SJSA1 (cell line): ENCODE results near the gene GLT8D1. TPM values are rescaled to one million over a fixed set of nuclear protein-coding genes. Genes with fewer than 3 reads are reported as not detected.

ENCODE experiments used
- DNase-seq, 2 experiments: peaks; one replicate each; pipeline ENCODE4 v3.0.0-alpha.2; 2015 to 2020; ENCODE audit warnings: low spot score in 2 of 2, low read depth in 1 of 2
- H3K27ac ChIP-seq: fragments of 250-450 bp; sonication (Bioruptor Pico); 2 replicates; pipeline ENCODE4 v1.5.1; 2020; ENCODE audit warnings: mild to moderate bottlenecking, moderate library complexity
- H3K27me3 ChIP-seq: fragments of 250-450 bp; sonication (Bioruptor Pico); replicated peaks from 2 replicates; pipeline ENCODE4 v1.5.1; 2020; ENCODE audit warnings: mild to moderate bottlenecking, moderate library complexity
- H3K36me3 ChIP-seq: fragments of 250-450 bp; sonication (Bioruptor Pico); 2 replicates; pipeline ENCODE4 v1.5.1; 2020; ENCODE audit warnings: mild to moderate bottlenecking
- H3K4me1 ChIP-seq: fragments of 250-450 bp; sonication (Bioruptor Pico); replicated peaks from 2 replicates; pipeline ENCODE4 v1.6.1; 2021; ENCODE audit warnings: mild to moderate bottlenecking
- H3K4me3 ChIP-seq: fragments of 250-450 bp; sonication (Bioruptor Pico); 2 replicates; pipeline ENCODE4 v1.5.1; 2020; ENCODE audit warnings: mild to moderate bottlenecking
- H3K9me3 ChIP-seq: fragments of 250-450 bp; sonication (Bioruptor Pico); replicated peaks from 2 replicates; pipeline ENCODE4 v1.5.1; 2020; ENCODE audit warnings: mild to moderate bottlenecking
- total RNA-seq: library from RNA; depleted of rRNA; stranded (reverse); fragments of >200 nt; shearing (Covaris generic); gene quantifications from 2 replicates; pipeline ENCODE4 v1.2.3, GENCODE V29; 2014

The GLT8D1 gene
- total RNA-seq, 1 experiment from 2014 or later, result 50.3 TPM

GRCh38 chr3:52723935-52724334 lies 18.3 kb upstream of the GLT8D1 start:
- no peaks in the 10 kb centered on the region for H3K9me3 ChIP-seq
- DNase-seq, result no peak
- H3K4me3 ChIP-seq, result no peak overlapping the region
- no peaks in the 10 kb centered on the region for H3K27me3 ChIP-seq
- H3K4me1 ChIP-seq, result no peaks in the 10 kb centered on the region
- H3K27ac ChIP-seq, result no peak overlapping the region
- H3K36me3 ChIP-seq, result peaks cover 2% of the 10 kb centered on the region

DNA sequence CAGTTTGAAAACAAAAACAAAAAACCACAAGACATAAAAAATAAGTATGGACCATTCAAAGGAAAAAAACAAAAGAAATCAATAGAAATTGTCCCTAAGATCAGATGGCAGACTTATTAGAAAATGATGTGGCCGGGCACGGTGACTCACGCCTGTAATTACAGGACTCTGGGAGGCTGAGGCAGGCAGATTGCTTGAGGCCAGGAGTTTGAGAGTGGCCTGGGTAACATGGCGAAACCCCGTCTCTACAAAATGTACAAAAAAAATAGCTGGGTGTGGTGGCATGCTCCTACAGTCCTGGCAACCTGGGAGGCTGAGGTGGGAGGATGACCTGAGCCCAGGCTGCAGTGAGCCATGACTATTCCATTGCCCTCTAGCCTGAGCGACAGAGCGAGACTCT lies 16.9 kb upstream of the GLT8D1 start:
- Histone ChIP-seq H3K36me3 (peaks cover 3% of the 10 kb centered on the region), H3K9me3 (no peaks in the 10 kb centered on the region), H3K4me3 (no peak overlapping the region), H3K4me1 (no peaks in the 10 kb centered on the region), H3K27ac (no peak overlapping the region), H3K27me3 (no peaks in the 10 kb centered on the region)
- DNase-seq, result no peak

DNA sequence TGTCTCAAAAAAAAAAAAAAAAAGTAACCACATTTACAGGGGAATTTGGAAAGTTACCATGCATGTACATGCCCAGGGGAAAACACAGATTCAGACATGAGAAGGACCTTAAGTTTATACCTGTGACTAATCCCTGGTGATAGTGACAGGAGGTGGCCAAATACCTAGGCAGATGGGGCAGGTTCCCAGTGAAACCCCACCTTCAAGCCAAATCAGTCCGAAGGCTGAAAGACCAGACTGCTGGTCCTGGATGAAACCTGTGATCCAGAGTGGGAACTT lies 16.1 kb upstream of the GLT8D1 start:
- H3K4me3 ChIP-seq, result no peak overlapping the region
- no peaks in the 10 kb centered on the region for H3K4me1 ChIP-seq
- no peaks in the 10 kb centered on the region for H3K27me3 ChIP-seq
- H3K27ac ChIP-seq, result no peak overlapping the region
- no peaks in the 10 kb centered on the region for H3K9me3 ChIP-seq
- DNase-seq, result no peak
- H3K36me3 ChIP-seq, result peaks cover 3% of the 10 kb centered on the region

DNA sequence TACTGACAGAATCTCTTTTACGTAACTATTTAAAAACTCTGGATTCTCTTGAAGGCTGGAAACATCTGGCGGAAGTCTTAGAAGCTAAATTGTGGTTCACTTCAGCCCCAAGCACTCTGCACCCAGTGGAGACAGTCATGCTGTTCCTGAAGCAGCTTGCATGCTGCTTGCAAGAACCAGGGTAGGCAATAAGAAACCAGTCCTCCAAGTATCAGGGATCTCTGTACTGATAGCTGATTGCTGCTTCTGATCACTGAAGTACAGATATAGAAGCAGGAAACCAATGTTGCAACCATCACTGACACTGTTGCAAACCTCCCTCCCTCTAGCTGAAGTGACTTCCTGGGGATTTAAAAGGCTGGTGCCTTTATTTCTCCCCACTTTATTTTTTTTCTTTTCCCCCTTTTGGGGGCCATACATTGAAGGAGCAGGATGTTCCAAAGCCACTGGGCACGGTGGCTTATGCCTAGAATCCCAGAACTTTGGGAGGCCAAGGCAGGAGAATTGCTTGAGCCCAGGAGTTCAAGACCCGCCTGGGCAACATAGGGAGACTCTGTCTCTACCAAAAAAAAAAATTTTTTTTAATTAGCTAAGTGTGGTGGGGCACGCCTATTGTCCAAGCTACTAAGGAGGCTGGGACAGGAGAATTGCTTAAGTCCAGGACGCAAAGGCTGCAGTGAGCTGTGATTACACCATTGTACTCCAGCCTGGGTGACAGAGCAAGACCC lies 15.6 kb upstream of the GLT8D1 start:
- Histone ChIP-seq H3K9me3 (no peaks in the 10 kb centered on the region), H3K27me3 (no peaks in the 10 kb centered on the region), H3K4me1 (no peaks in the 10 kb centered on the region), H3K27ac (no peak overlapping the region), H3K4me3 (no peak overlapping the region), H3K36me3 (peaks cover 3% of the 10 kb centered on the region)
- no peak for DNase-seq

GRCh38 chr3:52719618-52720017 lies 14.0 kb upstream of the GLT8D1 start:
- no peaks in the 10 kb centered on the region for H3K27me3 ChIP-seq
- H3K4me1 ChIP-seq, result no peaks in the 10 kb centered on the region
- H3K9me3 ChIP-seq, result no peaks in the 10 kb centered on the region
- no peak for DNase-seq
- H3K4me3 ChIP-seq, result no peak overlapping the region
- H3K27ac ChIP-seq, result no peak overlapping the region
- H3K36me3 ChIP-seq, result peaks cover 3% of the 10 kb centered on the region

- DNase-seq, result no peak
- H3K9me3 ChIP-seq, result no peaks in the 10 kb centered on the region
- H3K27ac ChIP-seq, result no peak overlapping the region
- H3K27me3 ChIP-seq, result no peaks in the 10 kb centered on the region
- H3K4me1 ChIP-seq, result no peaks in the 10 kb centered on the region
- H3K36me3 ChIP-seq, result peaks cover 12% of the 10 kb centered on the region
- H3K4me3 ChIP-seq, result no peak overlapping the region
Measured at GRCh38 chr3:52715714-52716305, 10.2 kb upstream of the GLT8D1 start.

GRCh38 chr3:52714335-52715302 lies 9.0 kb upstream of the GLT8D1 start:
- Histone ChIP-seq H3K4me1 (no peaks in the 10 kb centered on the region), H3K4me3 (no peak overlapping the region), H3K27ac (no peak overlapping the region), H3K9me3 (no peaks in the 10 kb centered on the region), H3K36me3 (peaks cover 12% of the 10 kb centered on the region), H3K27me3 (no peaks in the 10 kb centered on the region)
- DNase-seq, result no peak

DNA sequence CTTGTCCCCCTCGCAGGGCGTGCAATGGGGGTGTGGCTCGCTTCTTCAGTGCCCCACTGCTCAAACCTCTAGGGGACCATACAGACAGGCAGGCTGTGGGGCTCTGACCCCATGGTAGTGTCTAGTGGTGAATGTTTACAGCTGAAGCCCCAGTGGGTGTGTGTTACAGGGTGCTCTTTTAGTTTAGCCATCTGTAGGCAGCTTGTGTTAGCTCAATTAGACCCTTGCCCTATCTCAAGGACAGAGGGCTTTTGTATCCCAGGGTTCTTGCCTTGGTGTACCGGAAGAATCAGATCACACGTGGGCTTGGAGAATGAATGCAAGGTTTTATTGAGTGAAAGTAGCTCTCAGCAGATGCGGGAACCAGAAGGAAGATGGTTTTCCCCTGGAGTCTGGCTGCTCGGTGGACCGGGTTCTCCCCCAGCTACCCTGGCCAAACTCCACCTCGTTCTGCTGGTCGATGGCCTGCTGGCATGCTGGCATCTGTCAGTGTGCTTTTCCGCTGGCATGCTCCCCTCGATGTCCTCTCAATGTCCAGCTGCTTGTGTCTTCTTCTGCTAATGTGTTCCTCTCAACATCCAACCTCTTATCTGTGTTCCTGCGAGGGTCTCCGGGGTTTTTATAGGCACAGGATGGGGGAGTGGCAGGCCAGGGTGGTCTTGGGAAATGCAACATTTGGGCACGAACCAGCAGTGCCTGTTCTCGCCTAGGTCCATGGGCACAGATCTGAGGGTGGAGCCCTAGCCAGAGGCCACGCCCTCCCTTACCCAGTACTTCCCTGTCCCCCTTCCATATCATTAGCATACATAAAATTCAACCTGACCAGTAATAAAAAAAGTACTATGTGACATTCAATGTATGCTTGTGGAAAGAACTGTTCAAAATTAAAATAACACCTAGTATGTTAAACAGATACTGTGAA lies 7.0 kb upstream of the GLT8D1 start:
- Histone ChIP-seq H3K4me3 (no peak overlapping the region), H3K27ac (no peak overlapping the region), H3K4me1 (no peaks in the 10 kb centered on the region), H3K27me3 (no peaks in the 10 kb centered on the region), H3K9me3 (no peaks in the 10 kb centered on the region), H3K36me3 (peaks cover 22% of the 10 kb centered on the region)
- no peak for DNase-seq

DNA sequence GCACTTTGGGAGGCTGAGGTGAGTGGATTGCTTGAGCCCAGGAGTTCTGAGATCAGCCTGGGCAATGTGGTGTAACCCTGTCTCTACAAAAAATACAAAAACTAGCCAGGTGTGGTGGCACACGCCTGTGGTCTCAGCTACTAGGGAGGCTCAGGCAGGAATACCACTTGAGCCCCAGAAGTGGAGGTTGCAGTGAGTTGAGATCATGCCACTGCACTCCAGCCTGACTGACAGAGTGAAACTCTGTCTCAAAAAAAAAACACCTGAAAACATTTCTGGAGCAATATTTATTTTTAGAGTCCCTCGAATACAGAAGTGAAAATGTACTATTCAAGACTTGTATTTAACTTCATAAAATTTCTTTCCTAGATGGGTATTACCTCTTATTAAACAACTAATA lies 4.9 kb upstream of the GLT8D1 start:
- H3K36me3 ChIP-seq, result peaks cover 34% of the 10 kb centered on the region
- 0 out of 2 replicates have a peak, but pooled peaks cover 3% of the 10 kb centered on the region for H3K4me1 ChIP-seq
- H3K9me3 ChIP-seq, result no peaks in the 10 kb centered on the region
- H3K27me3 ChIP-seq, result no peaks in the 10 kb centered on the region
- no peak overlapping the region for H3K27ac ChIP-seq
- no peak overlapping the region for H3K4me3 ChIP-seq
- no peak for DNase-seq

DNA sequence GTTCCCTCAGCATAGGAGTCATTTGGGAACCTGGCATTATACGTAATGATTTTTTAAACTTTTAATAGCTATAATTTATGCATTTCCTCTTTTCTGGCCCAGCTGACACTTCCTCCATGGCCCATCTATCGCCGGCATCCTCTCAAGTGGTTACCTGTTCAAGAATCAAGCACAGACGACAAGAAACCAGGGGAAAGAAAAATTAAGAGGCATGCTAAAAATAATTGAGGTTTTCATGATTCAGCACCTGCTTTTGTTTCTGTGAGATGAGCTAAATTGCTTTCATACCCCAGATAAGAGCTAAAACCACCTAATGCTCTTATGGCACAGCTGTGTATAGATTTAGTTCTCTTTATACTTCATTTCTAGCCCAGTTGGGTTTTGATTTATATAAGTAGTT lies 2.0 kb upstream of the GLT8D1 start:
- Histone ChIP-seq H3K27ac (no peak overlapping the region), H3K4me3 (no peak overlapping the region), H3K27me3 (no peaks in the 10 kb centered on the region), H3K9me3 (no peaks in the 10 kb centered on the region), H3K36me3 (peaks cover 40% of the 10 kb centered on the region), H3K4me1 (peaks cover 8% of the 10 kb centered on the region; the same call in 1 of the 2 replicates)
- DNase-seq, result no peak

GRCh38 chr3:52705438-52705687 lies 228 bp downstream of the GLT8D1 start:
- Histone ChIP-seq H3K9me3 (no peaks in the 10 kb centered on the region), H3K27me3 (no peaks in the 10 kb centered on the region), H3K36me3 (peaks cover 32% of the 10 kb centered on the region), H3K4me1 (peaks cover 8% of the 10 kb centered on the region; the same call in 1 of the 2 replicates), H3K4me3 (peak overlapping the region; percentile 93), H3K27ac (peak overlapping the region; percentile 80)
- no peak for DNase-seq

DNA sequence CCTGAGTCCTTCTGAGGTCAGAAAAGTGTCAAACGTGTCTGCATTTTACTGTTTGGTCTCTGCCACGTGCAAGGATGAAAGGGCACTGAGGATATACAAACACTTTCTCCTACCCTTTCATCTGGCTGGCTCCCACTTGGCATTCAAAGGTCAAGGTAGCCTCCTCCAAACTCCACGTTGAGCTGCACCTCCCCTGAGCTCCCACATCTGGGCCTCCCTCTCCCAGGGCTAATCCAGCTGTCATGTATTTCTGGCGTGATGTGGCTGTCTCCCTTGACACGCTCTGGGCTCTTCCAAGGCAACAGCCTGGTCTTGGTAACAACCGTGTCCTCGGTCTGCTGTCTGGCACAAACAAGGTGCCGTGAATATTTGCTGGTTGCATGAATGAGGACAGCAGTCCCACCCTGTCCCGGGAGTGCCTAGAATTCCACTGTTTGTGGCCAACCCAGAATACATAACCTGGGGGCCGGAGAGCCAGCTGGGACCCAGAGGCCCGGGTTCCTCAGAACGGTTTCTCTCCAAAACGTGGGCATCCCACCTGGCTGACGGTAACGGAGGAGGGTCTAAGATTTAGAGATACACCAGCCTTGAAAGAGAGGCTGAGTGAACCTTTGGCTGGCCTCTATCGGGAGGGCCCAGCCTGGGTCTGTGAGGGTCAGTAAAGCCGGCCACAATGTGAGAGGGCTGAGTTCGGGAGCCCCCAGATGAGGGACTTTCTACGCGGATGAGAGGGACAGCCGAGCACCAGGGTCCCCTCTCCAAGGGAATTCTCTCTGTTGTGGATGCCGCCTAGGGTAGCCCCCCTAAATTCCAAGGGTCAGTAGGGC lies 767 bp downstream of the GLT8D1 start:
- Histone ChIP-seq H3K4me1 (peaks cover 8% of the 10 kb centered on the region; the same call in 1 of the 2 replicates), H3K27ac (peak overlapping the region; percentile 80), H3K36me3 (peaks cover 32% of the 10 kb centered on the region), H3K4me3 (peak overlapping the region; percentile 93), H3K27me3 (no peaks in the 10 kb centered on the region), H3K9me3 (no peaks in the 10 kb centered on the region)
- peak in 1 of 2 experiments; percentile 31 for DNase-seq

GRCh38 chr3:52703341-52703740 lies 2.2 kb downstream of the GLT8D1 start:
- no peaks in the 10 kb centered on the region for H3K9me3 ChIP-seq
- H3K36me3 ChIP-seq, result peaks cover 26% of the 10 kb centered on the region

More at GRCh38 chr3:52703341-52703740, 2.2 kb downstream of the GLT8D1 start:
- DNase-seq, result no peak
- H3K27me3 ChIP-seq, result no peaks in the 10 kb centered on the region
- H3K4me3 ChIP-seq, result no peak overlapping the region
- H3K4me1 ChIP-seq, result peaks cover 8% of the 10 kb centered on the region; the same call in 1 of the 2 replicates
- H3K27ac ChIP-seq, result no peak overlapping the region
